ENCODE data around the gene MRM3. TPM values are rescaled to one million over a fixed set of nuclear protein-coding genes. Genes with fewer than 3 reads are reported as not detected.
"Not testable (repeated sequence)": the region's sequence is repeated elsewhere in the genome, so short reads cannot be mapped to it uniquely, and the experiment has no call there.

The MRM3 gene
- total RNA-seq, 2 donors from 2014 or later = 28.1 to 29.6 TPM

DNA sequence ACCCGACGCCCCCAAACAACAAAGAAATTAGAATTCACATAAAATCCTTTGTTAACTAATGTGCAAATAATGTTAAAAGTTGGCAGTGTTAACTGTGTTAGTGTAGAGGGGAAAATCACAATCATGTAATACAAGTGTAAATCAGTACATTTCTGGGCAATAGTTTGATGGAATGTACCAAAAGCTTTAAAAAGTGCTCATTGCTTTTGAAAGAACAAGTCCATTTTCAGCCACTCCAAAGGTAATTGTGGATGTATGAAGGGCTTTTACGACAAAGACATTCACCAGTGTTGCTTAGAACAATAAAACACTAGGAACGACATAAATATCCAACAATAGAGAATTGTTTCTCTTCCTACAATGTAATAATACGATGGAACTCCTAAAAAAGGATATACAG is 9.1 kb upstream of the MRM3 start:
- no peaks in the 10 kb centered on the region for H3K27me3 Mint-ChIP-seq
- H3K4me3 Mint-ChIP-seq = no peak overlapping the region
- no peak for ATAC-seq
- H3K4me1 Mint-ChIP-seq = peaks cover 13% of the 10 kb centered on the region
- no peaks in the 10 kb centered on the region for H3K9me3 ChIP-seq (ENCODE audit: control insufficient read depth, low read length, poor library complexity, severe bottlenecking)
- DNase-seq = no peak
- peak overlapping the region; percentile 72 for H3K27ac Mint-ChIP-seq
- peaks cover 11% of the 10 kb centered on the region for H3K36me3 Mint-ChIP-seq (ENCODE audit: low read depth)

DNA sequence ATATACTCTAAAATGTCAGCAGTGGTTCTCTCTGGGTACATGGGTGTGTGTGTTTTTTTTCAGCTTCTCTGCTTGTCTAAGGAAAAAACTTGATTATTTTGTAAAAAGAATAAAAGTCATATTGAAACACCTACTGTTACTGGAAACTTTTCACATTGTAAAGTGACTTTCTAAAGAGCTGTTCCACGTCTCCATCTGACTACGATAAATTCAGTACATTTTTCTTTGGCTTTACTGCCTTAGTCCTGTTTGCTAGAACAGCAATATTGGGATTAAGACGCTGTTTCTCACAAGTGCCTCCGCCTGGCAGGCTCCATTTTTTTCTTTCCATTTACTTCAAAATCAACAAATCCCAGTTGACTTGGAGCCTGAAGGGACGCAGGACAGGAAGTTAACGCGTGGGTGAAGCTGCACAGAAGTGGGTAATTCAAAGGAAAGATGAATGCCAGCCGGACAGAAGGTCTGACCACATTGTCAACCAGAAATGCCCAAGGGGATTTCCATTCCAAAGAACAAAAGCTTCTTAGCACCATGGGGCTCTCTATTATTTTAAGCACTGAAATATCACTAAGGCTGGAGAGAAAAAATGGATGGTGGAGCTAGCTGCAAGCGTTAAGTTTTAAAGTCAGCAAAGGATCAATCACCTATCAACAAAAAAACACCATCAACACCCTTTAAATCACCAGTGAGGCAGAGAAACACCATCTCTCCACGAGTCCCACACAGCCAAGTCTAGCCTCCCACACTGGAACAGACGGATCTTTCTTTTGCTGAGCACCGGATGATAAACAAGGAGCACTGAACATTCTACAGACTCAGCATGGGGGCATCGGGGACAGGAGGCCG is 8.5 kb upstream of the MRM3 start:
- Mint-ChIP-seq H3K36me3 (ENCODE audit: low read depth) (peaks cover 11% of the 10 kb centered on the region), H3K4me1 (peaks cover 13% of the 10 kb centered on the region), H3K27me3 (no peaks in the 10 kb centered on the region), H3K27ac (peak overlapping the region; percentile 72), H3K4me3 (no peak overlapping the region)
- no peak for DNase-seq
- H3K9me3 ChIP-seq (ENCODE audit: control insufficient read depth, low read length, poor library complexity, severe bottlenecking) = no peaks in the 10 kb centered on the region
- no peak for ATAC-seq

DNA sequence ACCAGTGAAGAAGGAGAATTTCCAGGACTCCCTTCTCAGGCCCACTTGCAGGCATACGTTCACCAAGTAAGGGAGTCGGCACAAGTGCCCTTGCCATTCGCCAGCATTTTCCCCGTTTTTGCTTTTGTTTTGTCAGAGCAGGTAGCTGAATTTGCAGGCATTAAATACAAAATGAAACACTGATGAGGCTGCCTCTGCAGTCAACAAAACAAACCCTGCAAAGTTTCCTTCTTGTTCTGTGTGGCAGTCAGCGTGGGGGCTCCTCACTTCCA is 7.9 kb upstream of the MRM3 start:
- H3K4me1 Mint-ChIP-seq = peaks cover 13% of the 10 kb centered on the region
- no peaks in the 10 kb centered on the region for H3K27me3 Mint-ChIP-seq
- H3K9me3 ChIP-seq (ENCODE audit: control insufficient read depth, low read length, poor library complexity, severe bottlenecking) = no peaks in the 10 kb centered on the region
- no peak overlapping the region for H3K4me3 Mint-ChIP-seq
- H3K27ac Mint-ChIP-seq = peak overlapping the region; percentile 72
- H3K36me3 Mint-ChIP-seq (ENCODE audit: low read depth) = peaks cover 7% of the 10 kb centered on the region
- DNase-seq = no peak
- no peak for ATAC-seq

GRCh38 chr17:778096-778495 is 4.1 kb upstream of the MRM3 start:
- no peak overlapping the region for H3K4me3 Mint-ChIP-seq
- peaks cover 7% of the 10 kb centered on the region for H3K36me3 Mint-ChIP-seq (ENCODE audit: low read depth)

DNA sequence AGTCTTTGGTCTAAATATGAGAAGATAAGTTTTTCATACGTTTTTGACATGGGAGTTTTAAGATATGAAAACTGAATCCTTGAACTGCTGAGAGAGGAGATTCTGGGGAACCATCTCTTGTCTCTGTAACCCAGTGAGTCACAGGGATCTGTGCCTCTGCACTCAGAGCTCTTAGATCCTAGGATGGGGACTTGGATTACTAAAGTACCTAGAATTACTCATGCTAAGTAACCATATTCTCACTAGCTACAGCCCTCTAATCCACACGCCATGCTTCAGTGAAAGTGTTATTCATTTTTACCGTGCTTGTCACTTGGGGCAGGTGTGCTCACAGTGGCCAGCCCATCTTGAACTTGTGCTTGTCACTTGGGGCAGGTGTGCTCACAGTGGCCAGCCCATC is 2.0 kb downstream of the MRM3 start:
- Mint-ChIP-seq H3K27me3 (no peaks in the 10 kb centered on the region), H3K27ac (no peak overlapping the region), H3K4me3 (peak overlapping the region; percentile 98), H3K36me3 (ENCODE audit: low read depth) (no peaks in the 10 kb centered on the region), H3K4me1 (peaks cover 28% of the 10 kb centered on the region)
- ATAC-seq = no peak
- no peaks in the 10 kb centered on the region for H3K9me3 ChIP-seq (ENCODE audit: control insufficient read depth, low read length, poor library complexity, severe bottlenecking)
- no peak for DNase-seq

More at GRCh38 chr17:778096-778495, 4.1 kb upstream of the MRM3 start:
- no peaks in the 10 kb centered on the region for H3K9me3 ChIP-seq (ENCODE audit: control insufficient read depth, low read length, poor library complexity, severe bottlenecking)
- ATAC-seq (no peak), DNase-seq (no peak)
- Mint-ChIP-seq H3K4me1 (peaks cover 33% of the 10 kb centered on the region), H3K27me3 (no peaks in the 10 kb centered on the region), H3K27ac (no peak overlapping the region)

- H3K27me3 Mint-ChIP-seq; H3K4me3 Mint-ChIP-seq; ATAC-seq; H3K27ac Mint-ChIP-seq; DNase-seq; H3K36me3 Mint-ChIP-seq (ENCODE audit: low read depth); H3K9me3 ChIP-seq (ENCODE audit: control insufficient read depth, low read length, poor library complexity, severe bottlenecking): not testable (repeated sequence)
- peaks cover 24% of the 10 kb centered on the region for H3K4me1 Mint-ChIP-seq
These were observed 3.7 kb downstream of the MRM3 start for GRCh38 chr17:785901-786300.

- no peaks in the 10 kb centered on the region for H3K27me3 Mint-ChIP-seq
- H3K36me3 Mint-ChIP-seq (ENCODE audit: low read depth) = peaks cover 3% of the 10 kb centered on the region
- ATAC-seq (no peak), DNase-seq (no peak)
- no peak overlapping the region for H3K4me3 Mint-ChIP-seq
- no peak overlapping the region for H3K27ac Mint-ChIP-seq
- H3K9me3 ChIP-seq (ENCODE audit: control insufficient read depth, low read length, poor library complexity, severe bottlenecking) = no peaks in the 10 kb centered on the region
- H3K4me1 Mint-ChIP-seq = peaks cover 13% of the 10 kb centered on the region
These were observed 5.6 kb downstream of the MRM3 start for GRCh38 chr17:787641-788221.

GRCh38 chr17:788551-788950 is 6.4 kb downstream of the MRM3 start:
- Mint-ChIP-seq H3K4me1 (peaks cover 10% of the 10 kb centered on the region), H3K36me3 (ENCODE audit: low read depth) (peaks cover 3% of the 10 kb centered on the region), H3K4me3 (no peak overlapping the region), H3K27me3 (no peaks in the 10 kb centered on the region), H3K27ac (no peak overlapping the region)
- H3K9me3 ChIP-seq (ENCODE audit: control insufficient read depth, low read length, poor library complexity, severe bottlenecking) = no peaks in the 10 kb centered on the region
- no peak for DNase-seq
- no peak for ATAC-seq

DNA sequence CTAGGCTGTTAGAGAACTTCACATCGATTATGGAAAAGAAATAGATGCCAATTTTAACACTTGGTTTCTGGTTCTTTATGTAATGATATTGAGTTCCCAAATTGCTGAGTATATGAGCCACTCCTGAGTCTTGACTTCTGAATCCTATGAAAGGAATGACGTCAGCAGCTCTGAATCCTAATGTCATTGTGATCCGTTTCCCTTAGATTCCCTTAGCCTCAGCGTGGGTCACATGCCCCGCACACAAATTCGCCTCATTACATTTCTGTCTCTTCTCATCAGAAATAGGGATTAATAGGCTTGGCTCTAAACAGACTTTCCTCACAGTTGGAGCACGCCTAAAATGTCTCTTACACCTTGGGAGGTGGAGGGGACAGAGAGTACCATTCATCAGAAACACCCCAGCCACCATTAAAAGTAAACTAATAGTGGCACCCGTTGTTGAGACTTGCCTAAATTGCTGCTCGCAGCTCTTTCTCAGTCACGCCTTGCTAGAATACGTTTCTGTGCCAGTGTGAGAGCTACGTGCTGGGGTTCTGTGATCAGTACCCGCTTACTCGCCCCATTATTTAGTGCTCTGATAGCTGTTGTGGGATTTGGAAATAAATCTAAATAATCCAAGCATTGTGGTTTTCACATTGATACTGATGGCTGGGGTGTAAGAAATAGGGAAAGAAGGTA is 7.1 kb downstream of the MRM3 start:
- no peak overlapping the region for H3K4me3 Mint-ChIP-seq
- no peaks in the 10 kb centered on the region for H3K9me3 ChIP-seq (ENCODE audit: control insufficient read depth, low read length, poor library complexity, severe bottlenecking)
- peaks cover 3% of the 10 kb centered on the region for H3K36me3 Mint-ChIP-seq (ENCODE audit: low read depth)
- no peaks in the 10 kb centered on the region for H3K27me3 Mint-ChIP-seq
- H3K27ac Mint-ChIP-seq = no peak overlapping the region
- peaks cover 7% of the 10 kb centered on the region for H3K4me1 Mint-ChIP-seq
- DNase-seq (no peak), ATAC-seq (no peak)

GRCh38 chr17:789931-790873 is 8.0 kb downstream of the MRM3 start:
- H3K9me3 ChIP-seq (ENCODE audit: control insufficient read depth, low read length, poor library complexity, severe bottlenecking); H3K27me3 Mint-ChIP-seq; H3K4me3 Mint-ChIP-seq; H3K4me1 Mint-ChIP-seq; DNase-seq; ATAC-seq; H3K36me3 Mint-ChIP-seq (ENCODE audit: low read depth): not testable (repeated sequence)
- peak overlapping the region; percentile 6 for H3K27ac Mint-ChIP-seq

- DNase-seq; ATAC-seq; H3K36me3 Mint-ChIP-seq (ENCODE audit: low read depth); H3K9me3 ChIP-seq (ENCODE audit: control insufficient read depth, low read length, poor library complexity, severe bottlenecking); H3K4me3 Mint-ChIP-seq; H3K27me3 Mint-ChIP-seq; H3K4me1 Mint-ChIP-seq: not testable (repeated sequence)
- H3K27ac Mint-ChIP-seq = peak overlapping the region; percentile 6
These were observed 8.7 kb downstream of the MRM3 start for GRCh38 chr17:790874-791247.

DNA sequence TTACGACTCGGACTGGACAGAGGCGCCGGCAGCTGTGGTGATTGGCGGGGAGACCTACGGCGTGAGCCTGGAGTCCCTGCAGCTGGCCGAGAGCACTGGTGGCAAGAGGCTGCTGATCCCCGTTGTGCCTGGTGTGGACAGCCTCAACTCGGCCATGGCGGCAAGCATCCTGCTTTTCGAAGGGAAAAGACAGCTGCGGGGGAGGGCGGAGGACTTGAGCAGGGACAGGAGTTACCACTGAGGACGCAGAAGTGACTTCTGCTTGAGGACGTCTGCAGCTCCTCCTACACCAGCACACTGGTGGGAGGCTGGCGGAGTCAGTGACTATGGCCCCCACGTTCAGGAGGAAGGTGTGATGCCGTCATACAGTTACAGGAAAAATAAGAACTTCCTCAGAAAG is 9.7 kb downstream of the MRM3 start:
- H3K4me3 Mint-ChIP-seq = no peak overlapping the region
- no peaks in the 10 kb centered on the region for H3K9me3 ChIP-seq (ENCODE audit: control insufficient read depth, low read length, poor library complexity, severe bottlenecking)
- no peak overlapping the region for H3K27ac Mint-ChIP-seq
- ATAC-seq (no peak), DNase-seq (no peak)
- H3K4me1 Mint-ChIP-seq = peaks cover 7% of the 10 kb centered on the region
- H3K36me3 Mint-ChIP-seq (ENCODE audit: low read depth) = peaks cover 3% of the 10 kb centered on the region
- H3K27me3 Mint-ChIP-seq = no peaks in the 10 kb centered on the region

DNA sequence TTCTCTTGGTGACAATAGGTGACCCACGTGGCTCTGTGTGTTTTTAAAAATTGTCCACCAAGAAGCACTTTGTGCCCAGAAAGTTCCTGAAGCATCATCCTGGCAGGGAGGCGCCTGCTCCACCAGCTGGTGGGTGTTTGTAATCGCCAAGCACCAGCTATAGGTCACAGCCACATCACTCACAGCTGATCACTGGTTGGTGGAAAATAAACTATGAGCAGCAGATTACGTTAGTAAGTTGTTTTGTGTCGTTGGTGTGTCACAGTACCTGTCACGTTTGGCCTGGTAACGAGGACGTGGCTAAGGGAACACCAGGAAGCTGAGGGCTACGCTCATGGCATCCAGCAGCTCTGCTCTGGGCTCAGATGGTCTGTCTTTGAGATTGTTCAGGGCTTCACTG is 10.1 kb downstream of the MRM3 start:
- H3K36me3 Mint-ChIP-seq (ENCODE audit: low read depth) = peaks cover 3% of the 10 kb centered on the region
- no peaks in the 10 kb centered on the region for H3K27me3 Mint-ChIP-seq
- no peaks in the 10 kb centered on the region for H3K9me3 ChIP-seq (ENCODE audit: control insufficient read depth, low read length, poor library complexity, severe bottlenecking)
- no peak for DNase-seq
- no peak for ATAC-seq
- no peak overlapping the region for H3K27ac Mint-ChIP-seq
- H3K4me3 Mint-ChIP-seq = no peak overlapping the region
- H3K4me1 Mint-ChIP-seq = peaks cover 5% of the 10 kb centered on the region

Measured in T-helper 17 cell (primary cell).